ENCODE results near the gene EML4. TPM values are rescaled to one million over a fixed set of nuclear protein-coding genes. Genes with fewer than 3 reads are reported as not detected.

The EML4 gene
- total and polyA plus RNA-seq, 9 of the 15 experiments (the other 6 are each of a cell fraction or from before 2014, with no cell fraction given) = 14.7 to 48.3 (median 36.5) TPM

DNA sequence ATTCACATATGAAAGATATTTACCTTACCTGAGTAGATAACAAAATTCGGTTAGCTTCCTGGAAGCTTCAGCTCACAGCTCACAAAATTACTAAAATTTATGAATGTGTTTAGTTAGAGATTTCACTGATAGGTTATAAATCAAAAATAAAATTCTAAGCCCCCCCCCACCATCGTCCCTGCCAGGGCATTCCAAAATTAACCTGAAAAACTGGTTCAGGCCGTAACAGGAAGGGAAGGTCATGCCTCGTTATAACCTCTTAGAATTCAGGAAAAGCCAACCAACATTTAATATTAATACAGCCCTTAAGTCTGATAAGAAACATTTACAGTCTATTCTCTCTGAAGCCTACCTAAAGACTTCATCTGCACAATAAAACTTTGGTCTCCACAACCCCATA lies 143.0 kb downstream of the EML4 start:
- Histone ChIP-seq H2AFZ (ENCODE audit: low read depth, low read length) (no peak overlapping the region), H3K9ac (ENCODE audit: insufficient read depth in 1 of 2, low read depth in 2 of 2, low read length in 2 of 2) (no peak overlapping the region), H3K9me1 (ENCODE audit: control insufficient read depth, insufficient read depth, low read length) (no peaks in the 10 kb centered on the region), H3K4me3 (no peak overlapping the region), H3K4me1 (replicated peaks in 1 of 2; ENCODE audit: control insufficient read depth in 2 of 2, insufficient read depth in 2 of 2, low read length in 2 of 2) (no peaks in the 10 kb centered on the region), H3K36me3 (ENCODE audit: control insufficient read depth, insufficient read depth, low read length) (peaks cover 14% of the 10 kb centered on the region; the same call in 2 of the 3 replicates), H4K20me1 (replicated peaks; ENCODE audit: control insufficient read depth, insufficient read depth, low read length) (no peaks in the 10 kb centered on the region), H3K9me3 (replicated peaks; ENCODE audit: control insufficient read depth, insufficient read depth, low read depth, low read length) (no peaks in the 10 kb centered on the region), H3K27me3 (ENCODE audit: control insufficient read depth in 2 of 2, insufficient read depth in 2 of 2, low read length in 2 of 2) (no peaks in the 10 kb centered on the region), H3K27ac (ENCODE audit: extremely low read depth, low read depth, low read length) (no peak overlapping the region), H3K79me2 (ENCODE audit: control insufficient read depth, insufficient read depth, low read length) (no peaks in the 10 kb centered on the region), H3K4me2 (ENCODE audit: insufficient read depth, low read length) (no peak overlapping the region)
- in situ Hi-C loops (cut with MboI) = no loop called here
- ChIA-PET POLR2A (interaction anchor here (0.6 to 0.7 kb wide), 2 partner anchors 433 to 1385 kb away, joined by 3 read pairs; no protein-coding TSS in a partner anchor), CTCF (ENCODE audit: low intra/inter-chr PET ratio) (no interaction called here)
- no TSS peak for BruUV-seq (replicated peaks)
- FAIRE-seq = no peak
- intact Hi-C loops (cut with micrococcal nuclease) = no loop called here
- WGBS (ENCODE audit: insufficient coverage, low coverage, missing lambda C conversion rate) = 74% methylated on average over 4 of the region's 4 CpGs
- no peak for ATAC-seq
- no peak for TF ChIP-seq VEZF1 (CRISPR knock-in tag; IDR thresholded peaks at IDR 0.05)
- TF ChIP-seq ZFP1 (CRISPR knock-in tag; IDR thresholded peaks at IDR 0.05) = no peak
- no peak for TF ChIP-seq SMARCC2 (IDR thresholded peaks at IDR 0.05; ENCODE audit: low read depth)
- TF ChIP-seq CAMTA2 (CRISPR knock-in tag; conservative IDR thresholded peaks at IDR 0.05) = no peak
- TF ChIP-seq, protein P1, sequence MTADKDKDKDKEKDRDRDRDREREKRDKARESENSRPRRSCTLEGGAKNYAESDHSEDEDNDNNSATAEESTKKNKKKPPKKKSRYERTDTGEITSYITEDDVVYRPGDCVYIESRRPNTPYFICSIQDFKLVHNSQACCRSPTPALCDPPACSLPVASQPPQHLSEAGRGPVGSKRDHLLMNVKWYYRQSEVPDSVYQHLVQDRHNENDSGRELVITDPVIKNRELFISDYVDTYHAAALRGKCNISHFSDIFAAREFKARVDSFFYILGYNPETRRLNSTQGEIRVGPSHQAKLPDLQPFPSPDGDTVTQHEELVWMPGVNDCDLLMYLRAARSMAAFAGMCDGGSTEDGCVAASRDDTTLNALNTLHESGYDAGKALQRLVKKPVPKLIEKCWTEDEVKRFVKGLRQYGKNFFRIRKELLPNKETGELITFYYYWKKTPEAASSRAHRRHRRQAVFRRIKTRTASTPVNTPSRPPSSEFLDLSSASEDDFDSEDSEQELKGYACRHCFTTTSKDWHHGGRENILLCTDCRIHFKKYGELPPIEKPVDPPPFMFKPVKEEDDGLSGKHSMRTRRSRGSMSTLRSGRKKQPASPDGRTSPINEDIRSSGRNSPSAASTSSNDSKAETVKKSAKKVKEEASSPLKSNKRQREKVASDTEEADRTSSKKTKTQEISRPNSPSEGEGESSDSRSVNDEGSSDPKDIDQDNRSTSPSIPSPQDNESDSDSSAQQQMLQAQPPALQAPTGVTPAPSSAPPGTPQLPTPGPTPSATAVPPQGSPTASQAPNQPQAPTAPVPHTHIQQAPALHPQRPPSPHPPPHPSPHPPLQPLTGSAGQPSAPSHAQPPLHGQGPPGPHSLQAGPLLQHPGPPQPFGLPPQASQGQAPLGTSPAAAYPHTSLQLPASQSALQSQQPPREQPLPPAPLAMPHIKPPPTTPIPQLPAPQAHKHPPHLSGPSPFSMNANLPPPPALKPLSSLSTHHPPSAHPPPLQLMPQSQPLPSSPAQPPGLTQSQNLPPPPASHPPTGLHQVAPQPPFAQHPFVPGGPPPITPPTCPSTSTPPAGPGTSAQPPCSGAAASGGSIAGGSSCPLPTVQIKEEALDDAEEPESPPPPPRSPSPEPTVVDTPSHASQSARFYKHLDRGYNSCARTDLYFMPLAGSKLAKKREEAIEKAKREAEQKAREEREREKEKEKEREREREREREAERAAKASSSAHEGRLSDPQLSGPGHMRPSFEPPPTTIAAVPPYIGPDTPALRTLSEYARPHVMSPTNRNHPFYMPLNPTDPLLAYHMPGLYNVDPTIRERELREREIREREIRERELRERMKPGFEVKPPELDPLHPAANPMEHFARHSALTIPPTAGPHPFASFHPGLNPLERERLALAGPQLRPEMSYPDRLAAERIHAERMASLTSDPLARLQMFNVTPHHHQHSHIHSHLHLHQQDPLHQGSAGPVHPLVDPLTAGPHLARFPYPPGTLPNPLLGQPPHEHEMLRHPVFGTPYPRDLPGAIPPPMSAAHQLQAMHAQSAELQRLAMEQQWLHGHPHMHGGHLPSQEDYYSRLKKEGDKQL (CRISPR knock-in tag; IDR thresholded peaks at IDR 0.05; ENCODE audit: borderline replicate concordance) = no peak
- no peak for TF ChIP-seq ZNF592 (IDR thresholded peaks at IDR 0.05)
- no peak for TF ChIP-seq RNF2 (IDR thresholded peaks at IDR 0.05)
- TF ChIP-seq MXI1 (IDR thresholded peaks at IDR 0.05; ENCODE audit: low read depth, low read length) = no peak
- TF ChIP-seq, protein P2, sequence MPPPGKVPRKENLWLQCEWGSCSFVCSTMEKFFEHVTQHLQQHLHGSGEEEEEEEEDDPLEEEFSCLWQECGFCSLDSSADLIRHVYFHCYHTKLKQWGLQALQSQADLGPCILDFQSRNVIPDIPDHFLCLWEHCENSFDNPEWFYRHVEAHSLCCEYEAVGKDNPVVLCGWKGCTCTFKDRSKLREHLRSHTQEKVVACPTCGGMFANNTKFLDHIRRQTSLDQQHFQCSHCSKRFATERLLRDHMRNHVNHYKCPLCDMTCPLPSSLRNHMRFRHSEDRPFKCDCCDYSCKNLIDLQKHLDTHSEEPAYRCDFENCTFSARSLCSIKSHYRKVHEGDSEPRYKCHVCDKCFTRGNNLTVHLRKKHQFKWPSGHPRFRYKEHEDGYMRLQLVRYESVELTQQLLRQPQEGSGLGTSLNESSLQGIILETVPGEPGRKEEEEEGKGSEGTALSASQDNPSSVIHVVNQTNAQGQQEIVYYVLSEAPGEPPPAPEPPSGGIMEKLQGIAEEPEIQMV (tag; conservative IDR thresholded peaks at IDR 0.05; ENCODE audit: low read depth) = no peak
- no peak for DNase-seq (ENCODE audit: extremely low read depth in 1 of 4, low spot score in 3 of 4)
